ENCODE data around the gene ERBB4.

ERBB4 gene

GRCh38 chr2:211359347-211359746, 1179.3 kb downstream of the ERBB4 start:
- TF ChIP-seq GATA3 (IDR thresholded peaks at IDR 0.05; ENCODE audit: low read depth, low read length) (no peak), GATA2 (IDR thresholded peaks at IDR 0.05; ENCODE audit: low read depth, low read length) (no peak)

- TF ChIP-seq GATA3 (IDR thresholded peaks at IDR 0.05; ENCODE audit: low read depth, low read length) (no peak), GATA2 (IDR thresholded peaks at IDR 0.05; ENCODE audit: low read depth, low read length) (no peak)
Measured at GRCh38 chr2:211358504-211358903, 1180.1 kb downstream of the ERBB4 start.

GRCh38 chr2:211354481-211354880, 1184.1 kb downstream of the ERBB4 start:
- TF ChIP-seq GATA2 (IDR thresholded peaks at IDR 0.05; ENCODE audit: low read depth, low read length) (no peak), GATA3 (IDR thresholded peaks at IDR 0.05; ENCODE audit: low read depth, low read length) (no peak)

- TF ChIP-seq GATA3 (IDR thresholded peaks at IDR 0.05; ENCODE audit: low read depth, low read length) (no peak), GATA2 (IDR thresholded peaks at IDR 0.05; ENCODE audit: low read depth, low read length) (no peak)
Measured at GRCh38 chr2:211351987-211352386, 1186.6 kb downstream of the ERBB4 start.

- TF ChIP-seq GATA3 (IDR thresholded peaks at IDR 0.05; ENCODE audit: low read depth, low read length) = no peak
- no peak for TF ChIP-seq GATA2 (IDR thresholded peaks at IDR 0.05; ENCODE audit: low read depth, low read length)
Measured at GRCh38 chr2:211349031-211349430, 1189.6 kb downstream of the ERBB4 start.

- no peak for TF ChIP-seq GATA2 (IDR thresholded peaks at IDR 0.05; ENCODE audit: low read depth, low read length)
- TF ChIP-seq GATA3 (IDR thresholded peaks at IDR 0.05; ENCODE audit: low read depth, low read length) = no peak
Measured at GRCh38 chr2:211347328-211347727, 1191.3 kb downstream of the ERBB4 start.

GRCh38 chr2:211344289-211344688, 1194.3 kb downstream of the ERBB4 start:
- TF ChIP-seq GATA2 (IDR thresholded peaks at IDR 0.05; ENCODE audit: low read depth, low read length) (no peak), GATA3 (IDR thresholded peaks at IDR 0.05; ENCODE audit: low read depth, low read length) (no peak)

GRCh38 chr2:211333377-211333776, 1205.2 kb downstream of the ERBB4 start:
- TF ChIP-seq GATA3 (IDR thresholded peaks at IDR 0.05; ENCODE audit: low read depth, low read length) (no peak), GATA2 (IDR thresholded peaks at IDR 0.05; ENCODE audit: low read depth, low read length) (no peak)

GRCh38 chr2:211331736-211332135, 1206.9 kb downstream of the ERBB4 start:
- TF ChIP-seq GATA2 (IDR thresholded peaks at IDR 0.05; ENCODE audit: low read depth, low read length) (no peak), GATA3 (IDR thresholded peaks at IDR 0.05; ENCODE audit: low read depth, low read length) (no peak)

GRCh38 chr2:211329882-211330281, 1208.7 kb downstream of the ERBB4 start:
- TF ChIP-seq GATA3 (IDR thresholded peaks at IDR 0.05; ENCODE audit: low read depth, low read length) (no peak), GATA2 (IDR thresholded peaks at IDR 0.05; ENCODE audit: low read depth, low read length) (no peak)

- TF ChIP-seq GATA3 (IDR thresholded peaks at IDR 0.05; ENCODE audit: low read depth, low read length) (no peak), GATA2 (IDR thresholded peaks at IDR 0.05; ENCODE audit: low read depth, low read length) (no peak)
Measured at GRCh38 chr2:211329421-211329820, 1209.2 kb downstream of the ERBB4 start.

GRCh38 chr2:211328126-211328525, 1210.5 kb downstream of the ERBB4 start:
- no peak for TF ChIP-seq GATA3 (IDR thresholded peaks at IDR 0.05; ENCODE audit: low read depth, low read length)
- TF ChIP-seq GATA2 (IDR thresholded peaks at IDR 0.05; ENCODE audit: low read depth, low read length) = no peak

Data from SH-SY5Y (cell line).